ENCODE data around the gene MIA.

GRCh38 chr19:40777937-40778705 lies 2.8 kb downstream of the MIA start, which contains the start of gene RAB4B:
- no peak for TF ChIP-seq EZH2 (IDR thresholded peaks at IDR 0.05; ENCODE audit: insufficient read depth, poor library complexity, severe bottlenecking)
- TF ChIP-seq EZH2phosphoT487 (IDR thresholded peaks at IDR 0.05; ENCODE audit: insufficient read depth, low read depth) = no peak

Data from GM23248 (cell line).